ENCODE data around the gene SYT13. TPM values are rescaled to one million over a fixed set of nuclear protein-coding genes. Genes with fewer than 3 reads are reported as not detected.

Gene SYT13
- total and polyA plus RNA-seq, 10 of the 15 experiments (the other 5 are each of a cell fraction or from before 2014, with no cell fraction given) = not detected

- Histone ChIP-seq H3K36me3 (ENCODE audit: control insufficient read depth in 2 of 2, insufficient read depth in 2 of 2, low read length in 1 of 2) (no peaks in the 10 kb centered on the region), H3K4me2 (ENCODE audit: control insufficient read depth, insufficient read depth) (no peak overlapping the region), H3K27ac (ENCODE audit: control insufficient read depth, insufficient read depth) (no peak overlapping the region), H3K27me3 (replicated peaks in 1 of 2; ENCODE audit: control insufficient read depth in 2 of 2, insufficient read depth in 2 of 2, low read length in 1 of 2) (no peaks in the 10 kb centered on the region; a peak in 2 of 4 replicates), H3K4me3 (no peak overlapping the region), H3K9ac (ENCODE audit: control insufficient read depth, insufficient read depth, low read length) (no peak overlapping the region), H4K20me1 (ENCODE audit: control insufficient read depth, insufficient read depth) (no peaks in the 10 kb centered on the region), H3K4me1 (ENCODE audit: control insufficient read depth, insufficient read depth, low read length) (no peaks in the 10 kb centered on the region), H3K9me3 (replicated peaks; ENCODE audit: control insufficient read depth, insufficient read depth, low read length) (no peaks in the 10 kb centered on the region), H3K79me2 (ENCODE audit: control insufficient read depth, insufficient read depth, low read length) (no peaks in the 10 kb centered on the region), H2AFZ (ENCODE audit: control insufficient read depth, low read depth, low read length) (no peak overlapping the region)
- intact Hi-C loops (cut with micrococcal nuclease; ENCODE audit: unreplicated experiment) (no loop called here), in situ Hi-C loops (cut with MboI) (no loop called here)
- no peak for TF ChIP-seq ETV6 (conservative IDR thresholded peaks at IDR 0.05 in 1 of 2, IDR thresholded peaks at IDR 0.05 in 1 of 2; ENCODE audit: borderline replicate concordance in 1 of 2, low read depth in 1 of 2)
- no peak for TF ChIP-seq ATF2 (IDR thresholded peaks at IDR 0.05; ENCODE audit: low read length)
- no peak for TF ChIP-seq NFXL1 (IDR thresholded peaks at IDR 0.05; ENCODE audit: borderline replicate concordance)
- ChIA-PET CTCF (interaction anchor here (1.4 kb wide), 2 partner anchors 9 to 13 kb away, joined by 3 to 4 read pairs; no protein-coding TSS in a partner anchor), RAD21 (ENCODE audit: unreplicated experiment) (no interaction called here), POLR2A (no interaction called here), SMC1A (ENCODE audit: uncharacterized antibody, unreplicated experiment) (no interaction called here)
- no peak for DNase-seq (ENCODE audit: low read depth, low spot score)
- BruUV-seq (replicated peaks) = no TSS peak
- ATAC-seq = no peak
- WGBS (ENCODE audit: insufficient coverage, insufficient replicate concordance, low lambda C conversion rate, missing lambda C conversion rate) = 26% methylated on average over 8 of the region's 8 CpGs
- FAIRE-seq = no peak
These were observed 39.9 kb downstream of the SYT13 start for GRCh38 chr11:45246241-45246640.

- intact Hi-C loops (cut with micrococcal nuclease; ENCODE audit: unreplicated experiment) (no loop called here), in situ Hi-C loops (cut with MboI) (no loop called here)
- SMC1A ChIA-PET (ENCODE audit: uncharacterized antibody, unreplicated experiment) = interaction anchor here (0.5 to 0.6 kb wide), 2 partner anchors 709 to 1699 kb away, joined by 3 to 4 read pairs; no protein-coding TSS in a partner anchor
- no peak overlapping the region for H2AFZ ChIP-seq (ENCODE audit: control insufficient read depth, low read depth, low read length)
- H3K36me3 ChIP-seq (ENCODE audit: control insufficient read depth in 2 of 2, insufficient read depth in 2 of 2, low read length in 1 of 2) = no peaks in the 10 kb centered on the region
- no peak overlapping the region for H3K4me2 ChIP-seq (ENCODE audit: control insufficient read depth, insufficient read depth)
- H3K9me3 ChIP-seq (replicated peaks; ENCODE audit: control insufficient read depth, insufficient read depth, low read length) = no peaks in the 10 kb centered on the region
- BruUV-seq (replicated peaks) = no TSS peak
- no peaks in the 10 kb centered on the region for H3K4me1 ChIP-seq (ENCODE audit: control insufficient read depth, insufficient read depth, low read length)
- RAD21 ChIA-PET (ENCODE audit: unreplicated experiment) = no interaction called here
- WGBS (ENCODE audit: insufficient coverage, insufficient replicate concordance, low lambda C conversion rate, missing lambda C conversion rate) = 0% methylated on average over 8 of the region's 8 CpGs
- FAIRE-seq (no peak), DNase-seq (ENCODE audit: low read depth, low spot score) (no peak), ATAC-seq (no peak)
- H3K9ac ChIP-seq (ENCODE audit: control insufficient read depth, insufficient read depth, low read length) = no peak overlapping the region
- POLR2A ChIA-PET = no interaction called here
- no peak overlapping the region for H3K27ac ChIP-seq (ENCODE audit: control insufficient read depth, insufficient read depth)
- no peaks in the 10 kb centered on the region for H4K20me1 ChIP-seq (ENCODE audit: control insufficient read depth, insufficient read depth)
- no peaks in the 10 kb centered on the region for H3K79me2 ChIP-seq (ENCODE audit: control insufficient read depth, insufficient read depth, low read length)
- no peaks in the 10 kb centered on the region; a peak in 2 of 4 replicates for H3K27me3 ChIP-seq (replicated peaks in 1 of 2; ENCODE audit: control insufficient read depth in 2 of 2, insufficient read depth in 2 of 2, low read length in 1 of 2)
- no peak overlapping the region for H3K4me3 ChIP-seq
- CTCF ChIA-PET = interaction anchor here (1.4 kb wide), 1 partner anchor 8 kb away, joined by 3 read pairs; no protein-coding TSS in a partner anchor
- no peak for TF ChIP-seq ZNF687 (IDR thresholded peaks at IDR 0.05)
- no peak for TF ChIP-seq ASH2L (IDR thresholded peaks at IDR 0.05; ENCODE audit: borderline replicate concordance, low read depth)
- TF ChIP-seq EGR1 (IDR thresholded peaks at IDR 0.05; ENCODE audit: borderline replicate concordance in 1 of 2, low read depth in 2 of 2, low read length in 2 of 2) = no peak
- TF ChIP-seq MYC (IDR thresholded peaks at IDR 0.05; ENCODE audit: insufficient read depth, insufficient read length, insufficient replicate concordance, low read length, severe bottlenecking) = no peak
These were observed 40.7 kb downstream of the SYT13 start for GRCh38 chr11:45245218-45246045.

Measured in GM12878 (cell line).